ENCODE measurements around the gene RABL2B.

RABL2B gene

GRCh38 chr22:50723991-50724390, 59.4 kb downstream of the RABL2B start:
- in situ Hi-C loops (cut with MboI; ENCODE audit: low sequenced_read_pairs) = no loop called here

GRCh38 chr22:50722716-50723428, 60.6 kb downstream of the RABL2B start:
- in situ Hi-C loops (cut with MboI; ENCODE audit: low sequenced_read_pairs) = no loop called here

DNA sequence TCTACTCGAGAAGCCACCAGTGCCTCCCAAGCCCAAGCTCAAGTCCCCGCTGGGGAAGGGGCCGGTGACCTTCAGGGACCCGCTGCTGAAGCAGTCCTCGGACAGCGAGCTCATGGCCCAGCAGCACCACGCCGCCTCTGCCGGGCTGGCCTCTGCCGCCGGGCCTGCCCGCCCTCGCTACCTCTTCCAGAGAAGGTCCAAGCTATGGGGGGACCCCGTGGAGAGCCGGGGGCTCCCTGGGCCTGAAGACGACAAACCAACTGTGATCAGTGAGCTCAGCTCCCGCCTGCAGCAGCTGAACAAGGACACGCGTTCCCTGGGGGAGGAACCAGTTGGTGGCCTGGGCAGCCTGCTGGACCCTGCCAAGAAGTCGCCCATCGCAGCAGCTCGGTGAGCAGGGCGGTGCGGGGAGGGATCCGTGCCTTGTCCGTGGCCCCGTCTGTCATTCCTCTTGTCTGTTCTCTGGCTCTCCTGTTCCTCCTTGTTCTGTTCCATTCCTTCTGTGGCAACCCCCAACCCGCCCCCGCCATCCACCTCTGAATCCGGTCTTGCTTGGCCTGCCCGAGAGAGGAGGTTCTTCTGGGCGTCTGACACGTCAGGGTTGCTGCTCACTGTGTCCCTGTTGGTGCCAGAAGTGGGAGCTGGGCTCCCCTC, 61.3 kb downstream of the RABL2B start:
- in situ Hi-C loops (cut with MboI; ENCODE audit: low sequenced_read_pairs) = no loop called here

GRCh38 chr22:50721257-50721844, 62.1 kb downstream of the RABL2B start:
- in situ Hi-C loops (cut with MboI; ENCODE audit: low sequenced_read_pairs) = no loop called here

DNA sequence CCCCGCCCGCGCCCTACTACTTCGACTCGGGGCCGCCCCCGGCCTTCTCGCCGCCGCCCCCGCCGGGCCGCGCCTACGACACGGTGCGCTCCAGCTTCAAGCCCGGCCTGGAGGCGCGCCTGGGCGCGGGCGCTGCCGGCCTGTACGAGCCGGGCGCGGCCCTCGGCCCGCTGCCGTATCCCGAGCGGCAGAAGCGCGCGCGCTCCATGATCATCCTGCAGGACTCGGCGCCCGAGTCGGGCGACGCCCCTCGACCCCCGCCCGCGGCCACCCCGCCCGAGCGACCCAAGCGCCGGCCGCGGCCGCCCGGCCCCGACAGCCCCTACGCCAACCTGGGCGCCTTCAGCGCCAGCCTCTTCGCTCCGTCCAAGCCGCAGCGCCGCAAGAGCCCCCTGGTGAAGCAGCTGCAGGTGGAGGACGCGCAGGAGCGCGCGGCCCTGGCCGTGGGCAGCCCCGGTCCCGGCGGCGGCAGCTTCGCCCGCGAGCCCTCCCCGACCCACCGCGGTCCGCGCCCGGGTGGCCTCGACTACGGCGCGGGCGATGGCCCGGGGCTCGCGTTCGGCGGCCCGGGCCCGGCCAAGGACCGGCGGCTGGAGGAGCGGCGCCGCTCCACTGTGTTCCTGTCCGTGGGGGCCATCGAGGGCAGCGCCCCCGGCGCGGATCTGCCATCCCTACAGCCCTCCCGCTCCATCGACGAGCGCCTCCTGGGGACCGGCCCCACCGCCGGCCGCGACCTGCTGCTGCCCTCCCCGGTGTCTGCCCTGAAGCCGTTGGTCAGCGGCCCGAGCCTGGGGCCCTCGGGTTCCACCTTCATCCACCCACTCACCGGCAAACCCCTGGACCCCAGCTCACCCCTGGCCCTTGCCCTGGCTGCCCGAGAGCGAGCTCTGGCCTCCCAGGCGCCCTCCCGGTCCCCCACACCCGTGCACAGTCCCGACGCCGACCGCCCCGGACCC, 62.9 kb downstream of the RABL2B start:
- in situ Hi-C loops (cut with MboI; ENCODE audit: low sequenced_read_pairs) = no loop called here

DNA sequence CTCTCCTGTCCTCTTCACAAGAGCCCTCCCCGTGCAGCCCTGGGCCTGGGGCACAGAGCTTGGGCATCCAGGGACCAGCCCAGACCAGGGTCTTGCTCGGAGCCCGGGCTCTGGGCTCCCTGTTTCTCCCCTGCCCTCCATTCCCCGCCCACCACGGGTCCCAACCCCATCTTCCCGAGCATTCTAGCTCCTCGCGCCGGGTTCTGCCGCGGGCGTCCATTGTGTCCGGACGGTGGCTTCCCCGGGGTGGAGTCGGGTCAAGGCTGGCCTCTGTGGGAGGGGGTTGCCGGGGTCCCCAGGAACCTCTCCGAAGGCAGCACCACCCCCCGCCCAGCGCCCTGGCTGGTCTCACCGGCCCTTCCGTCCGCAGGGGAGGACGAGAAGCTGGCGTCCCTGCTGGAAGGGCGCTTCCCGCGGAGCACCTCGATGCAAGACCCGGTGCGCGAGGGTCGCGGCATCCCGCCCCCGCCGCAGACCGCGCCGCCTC, 63.6 kb downstream of the RABL2B start:
- in situ Hi-C loops (cut with MboI; ENCODE audit: low sequenced_read_pairs) = no loop called here

DNA sequence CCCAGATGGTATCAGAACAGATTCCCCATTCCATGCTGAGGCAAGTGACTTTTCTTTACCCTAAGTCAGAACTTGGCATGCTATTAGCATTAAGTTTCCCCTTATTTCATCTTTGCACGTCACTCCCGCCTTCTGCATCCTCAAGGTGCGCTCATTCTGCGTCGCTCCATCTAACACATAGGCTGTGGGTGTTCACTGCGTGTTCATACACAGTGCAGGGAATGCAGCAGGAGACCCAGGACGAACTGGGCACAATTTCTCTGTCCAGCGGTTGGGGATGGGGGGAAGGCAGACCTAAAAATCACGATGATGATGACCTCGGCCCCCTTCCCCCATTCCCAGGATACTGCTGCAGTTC, 65.1 kb downstream of the RABL2B start:
- in situ Hi-C loops (cut with MboI; ENCODE audit: low sequenced_read_pairs) = no loop called here

GRCh38 chr22:50717709-50718351, 65.6 kb downstream of the RABL2B start:
- in situ Hi-C loops (cut with MboI; ENCODE audit: low sequenced_read_pairs) = no loop called here
